ENCODE results near the gene TFF3.

Gene TFF3

GRCh38 chr21:42305707-42306147 lies 9.5 kb downstream of the TFF3 start:
- TF ChIP-seq, protein P1, sequence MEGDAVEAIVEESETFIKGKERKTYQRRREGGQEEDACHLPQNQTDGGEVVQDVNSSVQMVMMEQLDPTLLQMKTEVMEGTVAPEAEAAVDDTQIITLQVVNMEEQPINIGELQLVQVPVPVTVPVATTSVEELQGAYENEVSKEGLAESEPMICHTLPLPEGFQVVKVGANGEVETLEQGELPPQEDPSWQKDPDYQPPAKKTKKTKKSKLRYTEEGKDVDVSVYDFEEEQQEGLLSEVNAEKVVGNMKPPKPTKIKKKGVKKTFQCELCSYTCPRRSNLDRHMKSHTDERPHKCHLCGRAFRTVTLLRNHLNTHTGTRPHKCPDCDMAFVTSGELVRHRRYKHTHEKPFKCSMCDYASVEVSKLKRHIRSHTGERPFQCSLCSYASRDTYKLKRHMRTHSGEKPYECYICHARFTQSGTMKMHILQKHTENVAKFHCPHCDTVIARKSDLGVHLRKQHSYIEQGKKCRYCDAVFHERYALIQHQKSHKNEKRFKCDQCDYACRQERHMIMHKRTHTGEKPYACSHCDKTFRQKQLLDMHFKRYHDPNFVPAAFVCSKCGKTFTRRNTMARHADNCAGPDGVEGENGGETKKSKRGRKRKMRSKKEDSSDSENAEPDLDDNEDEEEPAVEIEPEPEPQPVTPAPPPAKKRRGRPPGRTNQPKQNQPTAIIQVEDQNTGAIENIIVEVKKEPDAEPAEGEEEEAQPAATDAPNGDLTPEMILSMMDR (IDR thresholded peaks at IDR 0.05; ENCODE audit: insufficient read depth, low read depth, low read length, missing control alignments), result no peak
- H3K4me3 ChIP-seq (ENCODE audit: low read depth, low read length), result no peak overlapping the region
- DNase-seq (ENCODE audit: low read depth), result no peak

- DNase-seq (ENCODE audit: low read depth), result no peak
- H3K4me3 ChIP-seq (ENCODE audit: low read depth, low read length), result no peak overlapping the region
These were observed 10.4 kb downstream of the TFF3 start for GRCh38 chr21:42304556-42305454.

DNA sequence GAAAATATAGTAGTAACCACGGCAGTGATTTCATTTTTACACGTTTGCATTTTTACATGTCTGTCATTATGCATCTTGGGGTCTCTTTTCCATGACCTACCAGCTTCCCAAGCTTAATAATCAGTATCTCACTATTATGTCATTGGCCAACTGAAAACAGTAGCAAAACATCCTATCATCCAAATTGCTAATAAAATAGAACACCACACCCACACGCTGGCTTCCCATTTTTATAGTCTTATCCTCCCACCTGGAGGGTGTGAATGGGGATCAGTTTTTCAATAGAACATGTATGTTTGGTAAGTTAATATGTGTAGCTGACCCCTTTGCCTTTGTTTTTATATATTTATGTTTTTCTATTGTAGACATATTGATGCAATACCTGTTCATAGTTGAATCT lies 11.8 kb downstream of the TFF3 start:
- TF ChIP-seq, protein P1 (IDR thresholded peaks at IDR 0.05; ENCODE audit: insufficient read depth, low read depth, low read length, missing control alignments), result no peak
- DNase-seq (ENCODE audit: low read depth), result no peak
- H3K4me3 ChIP-seq (ENCODE audit: low read depth, low read length), result no peak overlapping the region

More at GRCh38 chr21:42304556-42305454, 10.4 kb downstream of the TFF3 start:
- TF ChIP-seq, protein P1 (IDR thresholded peaks at IDR 0.05; ENCODE audit: insufficient read depth, low read depth, low read length, missing control alignments), result no peak

DNA sequence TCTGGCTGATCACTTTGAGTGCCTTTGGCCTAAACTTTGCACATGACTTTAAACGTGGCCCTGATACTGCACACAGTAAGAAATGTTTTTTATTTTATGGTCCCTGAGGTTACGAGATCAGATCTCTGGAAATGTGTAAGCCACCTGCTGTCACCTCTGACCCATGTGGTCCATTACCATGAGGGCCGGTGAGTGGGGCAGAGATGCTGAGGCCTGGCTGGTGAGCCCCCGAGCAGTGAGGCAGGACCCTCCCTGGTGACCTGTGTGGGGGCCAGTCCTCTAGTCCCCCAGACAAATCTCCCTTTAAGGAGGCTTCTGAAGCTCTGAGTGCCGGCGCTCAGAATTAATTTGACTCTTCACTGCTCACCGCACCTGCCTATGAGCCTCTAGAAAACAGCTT lies 12.4 kb downstream of the TFF3 start:
- DNase-seq (ENCODE audit: low read depth), result no peak
- TF ChIP-seq, protein P1 (IDR thresholded peaks at IDR 0.05; ENCODE audit: insufficient read depth, low read depth, low read length, missing control alignments), result no peak
- no peak overlapping the region for H3K4me3 ChIP-seq (ENCODE audit: low read depth, low read length)

- DNase-seq (ENCODE audit: low read depth), result no peak
- TF ChIP-seq, protein P1 (IDR thresholded peaks at IDR 0.05; ENCODE audit: insufficient read depth, low read depth, low read length, missing control alignments), result no peak
These were observed 13.0 kb downstream of the TFF3 start for GRCh38 chr21:42302076-42302650.

GRCh38 chr21:42301371-42302075 lies 13.7 kb downstream of the TFF3 start:
- DNase-seq (ENCODE audit: low read depth), result no peak
- H3K4me3 ChIP-seq (ENCODE audit: low read depth, low read length), result no peak overlapping the region
- TF ChIP-seq, protein P1 (IDR thresholded peaks at IDR 0.05; ENCODE audit: insufficient read depth, low read depth, low read length, missing control alignments), result no peak

More at GRCh38 chr21:42302076-42302650, 13.0 kb downstream of the TFF3 start:
- H3K4me3 ChIP-seq (ENCODE audit: low read depth, low read length), result no peak overlapping the region
